DMS53 (cell line): ENCODE data around the gene CD300LF.

ENCODE experiments used
- DNase-seq: peaks from one replicate; lab custom pipeline; 2025; lab: John Stamatoyannopoulos, UW

The CD300LF gene

GRCh38 chr17:74745548-74746177 lies 32.9 kb upstream of the CD300LF start:
- no peak for DNase-seq

- DNase-seq, result peak; percentile 80
These were observed 32.2 kb upstream of the CD300LF start for GRCh38 chr17:74744714-74745547.

DNA sequence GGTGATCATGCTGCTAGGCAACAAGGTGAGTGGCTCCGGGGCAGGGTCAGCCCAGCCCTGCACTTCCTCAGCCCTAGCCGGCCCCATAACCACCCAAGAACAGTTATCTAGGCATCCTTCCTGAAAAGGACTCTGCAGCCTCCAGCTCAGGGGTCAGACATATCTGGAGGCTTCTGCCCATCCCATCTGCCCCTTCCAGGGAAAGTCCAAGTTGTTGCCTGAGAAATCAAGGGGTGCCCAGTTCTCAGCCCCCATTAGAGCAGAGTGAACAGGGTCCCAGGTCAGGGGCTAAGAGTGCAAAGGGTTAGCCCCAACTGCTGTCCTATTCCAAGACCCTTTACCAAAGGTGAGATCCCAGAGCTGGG lies 31.6 kb upstream of the CD300LF start:
- DNase-seq, result peak; percentile 32

DNA sequence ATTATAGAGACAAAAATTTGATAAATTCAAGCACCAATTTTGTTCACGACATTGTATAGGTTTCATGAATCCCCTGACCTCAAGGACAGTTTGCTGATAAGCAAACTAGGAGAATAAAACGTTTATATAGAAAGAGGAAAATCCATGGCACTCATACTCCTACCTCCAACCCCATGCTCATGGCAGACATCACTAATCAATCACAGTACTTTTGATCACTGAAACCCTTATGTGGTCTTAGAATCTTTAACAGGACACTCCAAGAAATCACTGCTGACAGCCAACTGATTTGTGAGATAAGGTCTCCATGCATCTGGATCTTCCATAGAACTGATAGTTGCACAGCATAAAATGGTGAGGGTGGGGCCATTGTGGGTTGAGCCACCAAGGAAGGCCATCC lies 31.0 kb upstream of the CD300LF start:
- DNase-seq, result no peak

GRCh38 chr17:74742978-74743545 lies 30.3 kb upstream of the CD300LF start:
- no peak for DNase-seq

DNA sequence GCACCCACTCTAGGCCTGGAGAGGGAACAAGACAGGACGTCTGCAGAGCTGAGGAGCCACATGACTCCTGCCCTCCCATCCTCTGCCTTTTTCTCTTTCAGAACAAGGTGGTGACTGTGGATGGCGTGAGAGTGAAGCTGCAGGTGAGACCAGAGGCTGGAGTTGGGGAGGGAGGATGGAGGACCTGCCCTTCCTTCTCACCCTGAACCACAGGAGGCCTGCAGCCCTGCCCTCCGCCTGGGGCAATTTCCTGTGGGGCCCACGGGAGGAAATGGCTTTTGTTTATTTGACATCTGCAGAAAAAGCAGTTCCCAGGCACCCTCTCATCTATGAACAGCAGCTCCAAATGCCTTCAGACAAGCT lies 29.4 kb upstream of the CD300LF start:
- DNase-seq, result peak; percentile 83

DNA sequence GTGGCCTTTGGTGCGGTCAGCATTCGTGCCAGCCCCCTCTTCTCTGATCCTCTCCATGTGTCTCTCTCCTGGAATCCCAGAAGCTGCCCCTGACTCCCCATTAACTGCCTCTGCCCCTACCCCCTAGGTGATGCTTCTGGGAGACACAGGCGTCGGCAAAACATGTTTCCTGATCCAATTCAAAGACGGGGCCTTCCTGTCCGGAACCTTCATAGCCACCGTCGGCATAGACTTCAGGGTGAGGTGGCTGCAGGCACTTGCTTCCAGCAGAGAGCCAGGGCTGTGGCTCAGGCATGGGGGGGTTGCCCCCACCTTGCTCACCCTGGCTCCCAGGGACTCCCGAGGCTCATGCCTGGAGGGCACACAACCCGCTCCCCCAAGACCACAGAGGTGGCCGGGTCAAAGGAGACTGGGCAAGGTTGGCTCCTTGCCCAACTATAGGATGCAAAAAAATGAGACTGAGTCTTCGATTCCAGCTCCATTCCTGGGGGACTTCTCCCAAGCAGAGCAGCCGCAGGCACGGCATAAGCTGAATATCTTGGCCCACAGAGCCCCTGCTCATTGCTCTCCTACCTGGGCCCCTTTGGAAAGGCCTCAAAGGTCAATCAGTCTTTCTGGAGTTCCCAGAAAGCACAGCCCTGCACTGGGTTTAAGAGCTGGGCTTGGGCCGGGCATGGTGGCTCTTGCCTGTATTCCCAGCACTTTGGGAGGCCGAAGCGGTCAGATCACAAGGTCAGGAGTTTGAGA lies 28.1 kb upstream of the CD300LF start:
- no peak for DNase-seq

DNA sequence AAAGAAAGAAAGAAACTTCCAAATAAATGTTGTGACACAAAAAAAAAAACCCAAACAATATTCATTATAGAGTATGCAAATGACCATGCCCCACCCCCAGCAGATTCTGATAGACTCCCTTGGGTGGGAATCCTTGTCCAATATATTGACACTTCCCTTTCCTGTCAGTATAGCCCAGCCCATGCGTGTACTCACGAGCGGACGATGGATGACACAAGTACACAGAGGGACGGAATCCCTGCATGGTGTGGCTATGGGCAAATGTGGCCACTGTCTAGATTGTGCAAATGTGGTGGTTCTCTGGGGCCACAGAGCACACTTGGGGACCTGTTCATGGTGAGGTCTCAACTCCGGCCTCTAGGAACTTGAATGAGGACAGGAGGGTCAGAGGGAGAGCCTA lies 27.4 kb upstream of the CD300LF start:
- no peak for DNase-seq

GRCh38 chr17:74739227-74739831 lies 26.6 kb upstream of the CD300LF start:
- DNase-seq, result no peak

DNA sequence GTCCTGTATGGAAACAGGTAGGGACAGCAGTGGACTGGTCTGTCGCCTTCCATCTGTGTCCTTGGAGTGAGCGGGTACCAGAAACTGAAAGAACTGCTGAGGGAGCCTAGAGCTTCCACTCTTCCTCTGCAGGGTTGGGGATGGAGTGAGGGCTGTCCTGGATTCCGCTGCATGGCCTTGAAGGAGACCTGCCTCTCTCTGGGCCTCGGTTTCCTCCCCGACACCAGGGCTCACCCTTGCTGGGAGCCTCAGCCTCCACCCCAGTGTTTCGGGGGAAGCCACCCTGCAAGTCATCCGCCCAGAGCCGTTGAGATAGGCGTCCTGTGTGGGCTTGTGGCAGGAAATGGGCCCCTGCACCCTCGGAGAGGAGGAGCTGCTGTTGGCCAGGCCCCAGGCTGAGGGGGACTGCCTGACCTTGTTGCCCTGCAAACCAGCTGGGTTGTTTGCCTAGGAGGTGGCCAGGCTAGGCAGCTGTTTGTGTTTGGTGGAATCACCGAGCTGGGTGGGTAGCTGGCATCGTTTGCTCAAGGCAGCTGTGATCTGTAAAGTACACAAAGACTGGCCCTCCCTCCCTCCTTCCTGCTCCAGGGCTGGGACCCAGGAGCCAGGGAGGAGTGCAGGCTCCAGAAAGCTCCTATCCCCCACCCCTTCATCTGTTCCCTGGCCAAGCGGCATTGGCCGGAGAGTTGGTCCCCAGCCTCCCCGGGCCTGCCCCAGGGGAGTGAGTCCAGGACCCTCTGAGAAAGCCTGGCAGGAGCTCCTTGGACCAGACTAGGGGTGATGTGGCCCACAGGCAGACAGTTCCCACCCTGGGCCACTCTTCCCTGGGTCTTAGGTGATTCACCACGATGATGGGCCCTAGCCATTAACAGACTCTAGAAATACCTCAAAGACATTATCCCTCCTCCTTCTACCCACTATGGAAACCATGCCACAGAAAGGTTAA lies 25.6 kb upstream of the CD300LF start:
- peak; percentile 88 for DNase-seq

GRCh38 chr17:74737299-74738050 lies 24.8 kb upstream of the CD300LF start:
- DNase-seq, result peak; percentile 80

GRCh38 chr17:74736513-74737298 lies 24.0 kb upstream of the CD300LF start, which contains the start of gene RAB37:
RAB37 (plus strand) TSS chr17:74737256; CDS start chr17:74737273, 17 bp downstream.
- peak; percentile 80 for DNase-seq

- DNase-seq, result no peak
These were observed 21.5 kb upstream of the CD300LF start for GRCh38 chr17:74734256-74734655.

GRCh38 chr17:74733365-74734122 lies 20.8 kb upstream of the CD300LF start:
- DNase-seq, result no peak

DNA sequence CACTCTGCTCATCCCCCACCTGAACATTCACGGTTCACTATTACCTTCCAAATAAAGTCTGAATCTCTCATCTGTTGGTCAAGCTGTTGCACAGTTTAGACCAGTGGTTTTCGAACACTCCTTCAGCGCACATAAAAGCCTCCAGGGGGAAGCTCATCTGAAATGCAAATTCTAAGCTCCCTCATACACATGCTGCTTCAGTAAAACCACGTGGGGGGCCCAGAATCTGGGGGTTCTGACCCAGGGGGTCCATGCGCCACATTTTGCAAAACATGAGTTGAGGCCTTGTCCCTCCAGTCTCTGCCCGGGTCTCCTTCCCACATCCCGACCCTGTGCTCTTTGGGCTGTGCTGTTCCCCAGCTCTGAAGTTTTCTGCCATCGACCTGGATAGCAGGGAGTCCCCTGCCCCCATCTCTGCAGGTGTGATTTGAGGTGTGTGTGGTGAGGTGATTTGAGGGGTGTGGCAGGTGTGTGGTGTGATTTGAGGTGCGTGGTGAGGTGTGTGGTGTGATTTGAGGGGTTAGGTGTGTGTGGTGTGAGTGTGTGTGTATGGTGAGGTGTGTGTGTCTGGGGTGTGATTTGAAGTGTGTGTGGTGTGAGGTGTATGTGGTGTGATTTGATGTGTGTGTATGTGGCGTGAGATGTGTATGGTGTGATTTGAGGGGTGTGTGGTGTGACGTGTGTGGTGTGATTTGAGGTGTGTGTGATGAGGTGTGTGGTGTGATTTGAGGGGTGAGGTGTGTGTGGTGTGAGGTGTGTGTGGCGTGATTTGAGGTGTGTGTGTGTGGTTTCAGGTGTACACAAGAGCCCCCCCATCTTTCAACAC lies 19.5 kb upstream of the CD300LF start:
- DNase-seq, result no peak

DNA sequence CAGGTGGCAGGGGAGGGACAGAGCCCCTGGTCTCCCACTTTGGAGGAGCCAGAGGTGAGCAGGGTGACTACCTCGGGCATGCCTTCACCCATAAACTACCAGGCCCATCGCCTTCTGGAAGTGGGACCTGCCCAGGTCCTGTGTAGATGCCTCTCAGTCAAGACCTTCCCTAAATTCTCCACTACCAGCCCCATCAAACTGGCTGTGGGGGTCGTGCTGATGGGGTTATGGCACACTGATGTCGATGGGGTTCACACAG lies 18.6 kb upstream of the CD300LF start:
- no peak for DNase-seq

GRCh38 chr17:74730491-74731346 lies 18.0 kb upstream of the CD300LF start:
- DNase-seq, result no peak
